GM20431 (cell line): ENCODE results near the gene TCL1A.
"Not testable (repeated sequence)": the region's sequence is repeated elsewhere in the genome, so short reads cannot be mapped to it uniquely, and the experiment has no call there.

Source experiments
- in situ Hi-C: fragments of 300-500 bp; cut with MseI, MboI; formaldehyde crosslinking; loops from one replicate; pipeline ENCODE4 v1.15.0; 2020; ENCODE audit warnings: low sequenced_read_pairs; ENCODE audit not compliant: unreplicated experiment

The TCL1A gene, protein sequence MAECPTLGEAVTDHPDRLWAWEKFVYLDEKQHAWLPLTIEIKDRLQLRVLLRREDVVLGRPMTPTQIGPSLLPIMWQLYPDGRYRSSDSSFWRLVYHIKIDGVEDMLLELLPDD

DNA sequence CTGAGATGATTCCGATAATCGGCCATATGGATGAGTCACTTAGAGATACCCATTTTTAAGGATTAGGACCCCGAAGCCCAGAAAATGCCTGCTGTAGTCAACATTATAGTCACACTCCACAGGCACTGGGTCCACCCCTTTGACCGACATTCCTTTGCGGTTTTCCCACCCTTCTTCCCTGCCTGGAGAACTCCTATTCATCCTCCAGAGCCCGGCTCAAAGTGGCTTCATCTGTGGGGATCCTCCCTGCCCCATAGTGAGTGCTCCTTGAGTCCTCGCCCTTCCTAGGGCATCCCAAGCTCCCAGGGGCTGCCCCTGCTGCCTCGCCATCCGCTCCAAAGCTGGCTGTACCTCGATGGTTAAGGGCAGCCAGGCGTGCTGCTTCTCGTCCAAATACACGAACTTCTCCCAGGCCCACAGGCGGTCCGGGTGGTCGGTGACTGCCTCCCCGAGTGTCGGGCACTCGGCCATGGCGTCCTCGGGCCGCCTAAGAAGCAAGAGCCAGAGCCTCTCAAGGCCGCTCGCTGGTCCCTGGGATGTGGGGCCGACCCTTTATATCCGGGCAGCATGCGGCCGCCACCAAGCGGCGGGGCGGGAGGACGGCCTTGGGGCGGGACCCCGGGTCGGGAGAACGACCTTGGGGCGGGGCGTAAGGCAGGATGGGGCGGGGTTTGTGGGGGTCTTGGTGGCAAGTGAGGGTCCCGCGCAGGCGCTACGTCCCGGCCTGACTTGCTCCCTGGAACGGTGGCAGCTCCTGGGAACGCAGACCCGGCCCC is at the start of gene TCL1A:
Gene TCL1A, minus strand, starts transcription at position 530 of the 776 bp plus-strand sequence. Its CDS starts 59 bp downstream, at position 471.
- in situ Hi-C loops: no loop called here

DNA sequence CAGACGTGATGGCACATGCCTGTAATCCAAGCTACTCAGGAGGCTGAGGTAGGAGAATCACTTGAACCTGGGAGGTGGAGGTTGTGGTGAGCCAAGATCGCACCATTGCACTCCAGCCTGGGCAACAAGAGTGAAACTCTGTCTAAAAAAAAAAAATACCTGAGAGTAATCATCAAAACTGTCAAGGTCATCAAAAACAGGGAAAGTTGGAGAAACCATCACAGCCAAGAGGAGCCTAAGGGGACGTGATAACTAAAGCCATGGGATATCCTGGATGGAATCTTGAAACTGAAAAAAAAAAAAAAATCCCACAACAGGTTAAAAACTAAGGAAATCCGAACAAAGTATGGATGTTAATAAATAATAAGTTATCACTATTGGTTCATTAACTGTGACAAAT is 49.1 kb upstream of the TCL1A start:
- in situ Hi-C loops: not testable (repeated sequence)

- in situ Hi-C loops: no loop called here
Measured at GRCh38 chr14:95761436-95761835, 47.5 kb upstream of the TCL1A start.

DNA sequence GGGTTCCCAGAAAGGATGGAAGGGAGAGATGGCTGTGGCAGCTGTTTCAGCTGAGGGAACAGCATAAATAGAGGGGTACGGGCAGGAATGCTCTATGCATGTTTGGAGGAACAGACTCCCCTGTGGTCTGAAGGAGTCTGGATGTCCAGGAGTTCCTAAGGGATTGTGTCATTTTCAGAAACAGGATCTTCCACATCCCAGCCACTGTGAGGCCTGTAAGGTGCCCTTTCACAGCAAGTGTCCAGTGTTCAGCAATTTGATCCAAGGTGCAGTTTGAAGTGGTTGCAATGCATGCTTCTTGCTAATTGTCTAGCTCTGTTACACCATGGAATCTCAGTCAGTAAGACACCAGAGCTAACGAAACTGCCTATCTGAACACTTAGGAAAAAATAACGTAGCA is 46.7 kb upstream of the TCL1A start:
- in situ Hi-C loops: no loop called here

- in situ Hi-C loops: no loop called here
Measured at GRCh38 chr14:95759941-95760340, 46.0 kb upstream of the TCL1A start.

- in situ Hi-C loops: no loop called here
Measured at GRCh38 chr14:95758331-95758730, 44.4 kb upstream of the TCL1A start.

DNA sequence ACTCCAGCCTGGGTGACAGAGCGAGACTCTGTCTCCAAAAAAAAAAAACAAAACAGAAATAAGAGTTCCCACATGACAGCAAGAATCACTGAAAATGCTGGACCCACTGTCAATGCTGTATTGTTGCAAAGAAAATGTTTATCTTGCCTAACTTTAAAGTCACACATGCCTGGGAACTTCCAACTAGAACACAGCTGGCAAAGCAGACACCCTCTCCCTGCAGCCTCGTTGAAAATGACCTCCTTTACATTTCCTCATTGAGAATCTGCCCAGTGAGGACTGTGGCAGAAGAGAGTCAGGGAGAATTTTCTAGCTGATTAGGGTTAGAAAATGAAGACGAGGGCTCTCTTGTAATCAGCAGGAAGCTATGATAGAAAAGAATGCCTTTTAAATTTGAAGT is 42.8 kb upstream of the TCL1A start:
- in situ Hi-C loops: no loop called here

- in situ Hi-C loops: no loop called here
Measured at GRCh38 chr14:95756127-95756526, 42.2 kb upstream of the TCL1A start.

GRCh38 chr14:95741781-95742180 is 27.9 kb upstream of the TCL1A start:
- in situ Hi-C loops: no loop called here

GRCh38 chr14:95741038-95741490 is 27.1 kb upstream of the TCL1A start:
- in situ Hi-C loops: no loop called here

DNA sequence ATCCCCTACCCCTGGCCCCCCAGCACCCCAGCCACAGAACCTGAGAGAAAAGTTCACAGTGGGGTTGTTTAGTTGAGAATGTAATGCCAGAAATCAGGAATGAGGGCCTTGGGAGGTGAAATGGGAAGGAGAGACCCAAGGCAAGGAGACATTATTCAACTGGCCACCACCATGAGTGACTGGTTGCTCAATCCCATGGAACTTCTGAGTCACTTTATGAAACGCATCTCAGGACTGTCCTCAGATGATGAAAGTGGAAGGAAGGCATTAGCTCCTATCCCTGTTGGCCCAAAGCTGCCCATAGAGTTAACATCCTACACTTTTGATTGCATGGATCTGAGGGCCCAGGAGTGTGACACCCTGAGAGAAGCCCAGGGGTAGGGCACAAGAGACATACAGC is 25.4 kb upstream of the TCL1A start:
- in situ Hi-C loops: no loop called here

DNA sequence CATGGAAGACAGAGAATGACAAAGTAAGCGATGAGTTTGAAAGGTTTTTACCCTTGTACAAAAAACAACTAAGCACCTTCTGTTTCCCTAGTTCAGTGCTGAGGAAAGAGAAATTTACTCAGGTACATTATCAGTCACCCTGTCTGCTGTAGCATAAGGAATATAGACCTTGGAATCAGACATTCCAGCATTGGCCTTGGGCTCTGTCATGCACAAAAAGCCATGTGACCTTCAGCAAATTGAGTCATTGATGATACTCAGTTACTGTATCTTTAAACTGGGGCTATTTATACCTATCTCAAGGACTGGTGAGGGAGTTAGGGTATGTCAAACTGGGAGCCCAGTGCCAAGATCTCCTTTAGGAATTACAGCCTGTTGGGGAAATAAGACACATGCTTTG is 19.3 kb upstream of the TCL1A start:
- in situ Hi-C loops: no loop called here

- in situ Hi-C loops: no loop called here
Measured at GRCh38 chr14:95730126-95730525, 16.2 kb upstream of the TCL1A start.

DNA sequence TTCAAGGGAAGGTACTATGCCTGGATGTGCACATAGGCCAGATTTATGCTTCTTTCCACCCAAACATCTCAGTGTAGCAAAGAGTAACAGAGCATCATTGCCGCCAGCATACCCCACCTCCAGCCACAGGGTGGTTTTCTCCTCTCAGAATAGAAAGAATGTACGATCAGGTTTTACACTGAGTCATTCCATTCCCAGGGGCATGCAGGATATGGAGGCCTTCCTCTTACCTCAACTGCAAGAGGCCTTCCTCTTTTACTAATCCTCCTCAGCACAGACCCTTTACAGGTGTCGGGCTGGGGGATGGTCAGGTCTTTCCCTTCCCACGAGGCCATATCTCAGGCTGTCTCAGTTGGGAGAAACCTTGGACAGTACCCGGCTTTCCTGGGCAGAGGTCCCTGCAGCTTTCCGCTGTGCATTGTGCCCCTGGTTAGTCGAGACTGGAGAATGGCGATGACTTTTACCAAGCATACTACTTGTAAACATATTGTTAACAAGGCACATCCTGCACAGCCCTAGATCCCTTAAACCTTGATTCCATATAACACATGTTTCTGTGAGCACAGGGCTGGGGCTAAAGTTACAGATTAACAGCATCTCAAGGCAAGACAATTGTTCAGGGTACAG is 15.6 kb upstream of the TCL1A start:
- in situ Hi-C loops: not testable (repeated sequence)

DNA sequence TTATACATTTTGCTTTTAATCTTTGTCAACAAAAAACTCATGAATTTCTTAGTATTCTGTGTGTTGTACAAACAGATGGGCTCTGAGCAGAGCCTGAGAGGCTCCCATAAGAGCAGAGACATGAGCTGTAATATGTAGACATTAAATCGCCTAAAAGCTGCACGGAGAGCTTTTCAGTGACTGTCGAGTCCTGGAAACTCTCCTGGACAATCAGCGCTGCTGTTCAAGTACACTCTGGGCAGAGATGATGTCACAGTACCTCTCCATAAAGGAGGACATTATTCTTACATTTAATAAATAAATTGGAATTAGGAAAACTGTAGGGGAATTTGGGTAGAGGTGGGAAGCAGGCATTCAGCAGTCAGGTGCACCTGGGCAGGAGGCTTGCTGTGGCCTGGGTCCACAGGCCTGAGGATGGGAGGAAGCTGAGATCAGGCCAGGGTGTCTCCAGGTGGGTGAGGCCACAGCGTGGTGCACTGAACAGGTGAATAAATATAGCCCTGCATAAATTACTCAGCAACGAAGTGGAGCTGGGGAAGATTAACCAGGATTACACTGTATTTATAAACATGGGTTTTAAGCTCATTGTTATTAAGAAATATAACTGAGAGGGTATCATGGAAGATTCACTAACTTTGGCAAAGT is 13.3 kb upstream of the TCL1A start:
- in situ Hi-C loops: no loop called here

- in situ Hi-C loops: no loop called here
Measured at GRCh38 chr14:95725685-95726336, 11.9 kb upstream of the TCL1A start.

DNA sequence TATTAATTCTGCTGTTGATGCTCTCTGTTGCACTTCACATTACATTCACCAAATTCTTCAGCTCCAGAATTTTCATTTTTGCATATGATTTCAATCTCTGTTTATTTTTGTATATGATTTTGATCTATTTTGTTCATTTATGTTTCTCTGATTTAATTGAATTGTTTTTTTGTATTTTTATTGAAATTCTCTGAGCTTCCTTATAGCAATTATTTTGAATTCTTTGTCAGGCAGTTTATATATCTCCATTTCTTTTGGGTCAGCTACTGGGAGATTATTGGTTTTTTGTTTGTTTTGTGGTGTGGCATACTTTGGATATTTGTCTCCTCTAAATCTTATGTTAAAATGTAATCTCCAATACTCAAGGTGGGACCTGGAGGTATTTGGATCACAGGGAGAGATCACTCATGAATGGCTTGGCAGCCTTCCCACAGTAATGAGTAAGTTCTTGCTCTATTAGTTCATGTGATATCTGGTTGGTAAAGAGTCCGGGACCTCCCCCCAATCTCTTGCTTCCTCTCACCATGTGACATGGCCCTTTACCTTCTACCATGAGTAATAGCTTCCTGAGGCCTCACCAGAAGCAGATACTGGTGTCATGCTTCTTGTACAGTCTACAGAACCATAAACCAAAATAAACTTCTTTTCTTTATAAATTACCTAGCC is 8.7 kb upstream of the TCL1A start:
- in situ Hi-C loops: no loop called here

- in situ Hi-C loops: no loop called here
Measured at GRCh38 chr14:95712398-95712797, 1.5 kb downstream of the TCL1A start.

GRCh38 chr14:95711476-95712176 is 2.3 kb downstream of the TCL1A start:
- in situ Hi-C loops: no loop called here
